HG03103 (cell line): ENCODE measurements around the gene ZKSCAN5.
"Not testable (repeated sequence)": the region's sequence is repeated elsewhere in the genome, so short reads cannot be mapped to it uniquely, and the experiment has no call there.

Experiments
- ATAC-seq: cut with Tn5 transposase; IDR thresholded peaks from one replicate; pipeline ENCODE4 v1.9.1; 2021; ENCODE audit warnings: low read depth; ENCODE audit not compliant: unreplicated experiment

ZKSCAN5 gene

GRCh38 chr7:99579956-99580777 is 75.7 kb downstream of the ZKSCAN5 start:
- ATAC-seq: no peak

GRCh38 chr7:99580778-99581332 is 76.4 kb downstream of the ZKSCAN5 start:
- ATAC-seq: not testable (repeated sequence)
